ENCODE data around the gene ARHGEF3.

Gene ARHGEF3

DNA sequence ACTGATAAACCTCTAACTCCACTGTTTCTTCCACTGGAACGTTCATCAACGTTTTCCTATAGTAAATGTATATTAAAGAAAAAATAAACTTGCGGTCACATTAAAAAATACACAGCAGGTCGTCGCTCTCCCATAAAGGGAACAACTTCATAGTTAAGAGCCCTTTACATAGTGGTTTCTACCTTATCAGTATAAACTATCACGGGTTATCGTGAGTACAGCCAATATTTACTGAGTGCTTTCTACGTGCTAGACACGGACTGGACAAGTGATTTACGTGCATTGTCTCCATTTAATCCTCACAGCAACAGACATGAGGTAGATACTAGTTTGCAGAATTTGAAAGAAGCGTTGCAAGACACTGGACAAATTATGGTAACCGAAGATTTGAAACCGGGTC, 117.7 kb downstream of the ARHGEF3 start:
- no peak overlapping the region for H3K4me3 ChIP-seq (replicated peaks; ENCODE audit: low read depth, low read length)
- DNase-seq (ENCODE audit: extremely low read depth, low read depth), result no peak
- TF ChIP-seq, protein P1, sequence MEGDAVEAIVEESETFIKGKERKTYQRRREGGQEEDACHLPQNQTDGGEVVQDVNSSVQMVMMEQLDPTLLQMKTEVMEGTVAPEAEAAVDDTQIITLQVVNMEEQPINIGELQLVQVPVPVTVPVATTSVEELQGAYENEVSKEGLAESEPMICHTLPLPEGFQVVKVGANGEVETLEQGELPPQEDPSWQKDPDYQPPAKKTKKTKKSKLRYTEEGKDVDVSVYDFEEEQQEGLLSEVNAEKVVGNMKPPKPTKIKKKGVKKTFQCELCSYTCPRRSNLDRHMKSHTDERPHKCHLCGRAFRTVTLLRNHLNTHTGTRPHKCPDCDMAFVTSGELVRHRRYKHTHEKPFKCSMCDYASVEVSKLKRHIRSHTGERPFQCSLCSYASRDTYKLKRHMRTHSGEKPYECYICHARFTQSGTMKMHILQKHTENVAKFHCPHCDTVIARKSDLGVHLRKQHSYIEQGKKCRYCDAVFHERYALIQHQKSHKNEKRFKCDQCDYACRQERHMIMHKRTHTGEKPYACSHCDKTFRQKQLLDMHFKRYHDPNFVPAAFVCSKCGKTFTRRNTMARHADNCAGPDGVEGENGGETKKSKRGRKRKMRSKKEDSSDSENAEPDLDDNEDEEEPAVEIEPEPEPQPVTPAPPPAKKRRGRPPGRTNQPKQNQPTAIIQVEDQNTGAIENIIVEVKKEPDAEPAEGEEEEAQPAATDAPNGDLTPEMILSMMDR (IDR thresholded peaks at IDR 0.05; ENCODE audit: low read depth, low read length, missing control alignments), result no peak

DNA sequence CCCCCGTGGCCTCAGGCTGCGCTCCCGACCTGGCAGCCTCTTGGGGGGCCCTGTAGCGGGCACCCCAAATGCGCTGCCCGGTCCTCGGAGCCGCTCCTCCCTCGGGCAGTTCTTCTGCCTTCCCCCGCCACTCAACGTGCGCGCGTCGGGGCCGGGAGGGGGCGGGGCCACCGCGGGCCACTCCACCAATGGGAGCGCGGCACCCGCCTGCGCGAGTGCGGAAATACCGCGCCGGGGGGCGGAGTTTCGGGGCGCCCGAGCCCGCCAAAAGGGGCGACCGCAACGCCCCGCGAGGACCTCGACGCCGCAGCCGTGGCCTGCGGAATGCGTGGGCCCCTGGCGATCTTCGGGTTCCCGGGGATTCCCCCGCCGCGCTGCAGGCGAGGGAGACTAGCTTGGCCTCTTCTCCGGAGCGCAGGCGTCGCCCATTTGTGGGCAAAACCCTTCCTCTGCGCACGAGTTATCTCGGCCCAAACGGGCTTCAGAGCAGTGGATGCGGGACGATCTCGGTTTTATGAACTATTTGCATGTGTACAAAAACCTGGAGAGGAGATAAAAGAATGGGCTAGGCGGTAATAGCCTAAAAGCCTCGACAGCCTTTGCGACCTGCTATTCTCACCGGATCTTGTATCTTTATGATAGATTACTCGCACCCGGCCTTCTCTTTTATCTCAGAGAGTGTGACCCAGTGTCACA, 118.5 kb downstream of the ARHGEF3 start, which contains the start of gene TASOR:
Gene TASOR, minus strand, starts transcription at position 144 of the 696 bp plus-strand sequence. CDS start 259 bp downstream, outside the sequence.
- H3K4me3 ChIP-seq (replicated peaks; ENCODE audit: low read depth, low read length), result peak within 1 kb of the TSS; percentile 54
- peak; percentile 27 for DNase-seq (ENCODE audit: extremely low read depth, low read depth)
- TF ChIP-seq, protein P1 (IDR thresholded peaks at IDR 0.05; ENCODE audit: low read depth, low read length, missing control alignments), result no peak

DNA sequence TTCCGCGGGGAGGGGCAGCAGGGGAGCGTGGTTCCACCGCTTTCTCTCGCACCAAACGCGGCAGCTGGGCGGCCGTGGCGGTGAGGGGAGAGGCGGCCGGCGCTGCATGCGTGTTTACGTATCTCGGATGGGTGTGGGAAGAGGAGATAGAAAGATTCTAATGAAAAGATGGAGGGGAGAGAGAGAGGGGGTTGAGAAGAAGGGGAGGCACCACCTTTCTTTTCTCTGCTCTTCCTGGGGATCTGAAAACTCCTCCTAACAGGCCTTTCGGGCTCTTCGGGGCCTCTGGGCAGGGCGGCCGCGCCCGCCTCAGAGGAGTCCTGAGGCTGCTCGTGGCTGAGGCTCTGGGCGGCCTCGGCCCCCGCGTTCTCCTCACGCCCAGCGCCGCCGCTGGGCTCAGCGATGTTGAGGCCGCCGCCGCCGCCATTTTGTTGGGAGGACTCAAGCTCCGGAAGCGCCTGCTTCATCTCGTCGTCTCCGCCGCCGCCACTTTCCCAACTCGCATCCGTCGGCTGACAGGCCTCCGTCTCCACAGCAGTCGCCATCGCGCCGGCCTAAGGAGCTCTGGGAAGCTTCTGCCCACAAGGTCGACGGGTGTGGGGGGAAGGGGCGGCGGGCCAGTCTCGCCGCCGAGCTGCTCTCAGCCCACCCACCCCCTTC, 119.2 kb downstream of the ARHGEF3 start:
- peak overlapping the region; percentile 54 for H3K4me3 ChIP-seq (replicated peaks; ENCODE audit: low read depth, low read length)
- DNase-seq (ENCODE audit: extremely low read depth, low read depth), result peak; percentile 30
- TF ChIP-seq, protein P1 (IDR thresholded peaks at IDR 0.05; ENCODE audit: low read depth, low read length, missing control alignments), result no peak

DNA sequence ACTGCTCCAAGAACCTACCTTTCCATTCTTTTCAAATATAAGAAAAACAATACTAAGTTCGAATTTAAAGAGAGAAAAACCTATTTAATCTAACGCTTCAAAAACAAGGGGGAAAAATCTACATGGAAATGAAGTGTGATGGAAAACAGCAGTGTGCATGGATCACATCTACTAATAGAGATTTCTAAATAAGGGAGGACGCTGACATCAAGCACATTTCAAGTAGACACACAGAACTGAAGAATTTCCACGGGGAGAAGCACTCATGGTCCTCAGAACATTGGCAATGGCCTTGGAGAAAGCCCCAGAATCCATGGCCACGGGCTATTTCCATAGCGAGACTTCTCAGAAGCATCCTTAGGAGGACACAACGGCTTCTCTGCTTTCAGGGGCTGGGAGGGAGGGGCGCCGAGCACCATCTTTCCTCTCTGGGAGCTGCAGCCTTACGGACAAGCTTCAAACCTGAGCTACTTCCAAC, 119.7 kb downstream of the ARHGEF3 start:
- DNase-seq (ENCODE audit: extremely low read depth, low read depth), result no peak
- H3K4me3 ChIP-seq (replicated peaks; ENCODE audit: low read depth, low read length), result peak overlapping the region; percentile 54
- TF ChIP-seq, protein P1 (IDR thresholded peaks at IDR 0.05; ENCODE audit: low read depth, low read length, missing control alignments), result no peak

DNA sequence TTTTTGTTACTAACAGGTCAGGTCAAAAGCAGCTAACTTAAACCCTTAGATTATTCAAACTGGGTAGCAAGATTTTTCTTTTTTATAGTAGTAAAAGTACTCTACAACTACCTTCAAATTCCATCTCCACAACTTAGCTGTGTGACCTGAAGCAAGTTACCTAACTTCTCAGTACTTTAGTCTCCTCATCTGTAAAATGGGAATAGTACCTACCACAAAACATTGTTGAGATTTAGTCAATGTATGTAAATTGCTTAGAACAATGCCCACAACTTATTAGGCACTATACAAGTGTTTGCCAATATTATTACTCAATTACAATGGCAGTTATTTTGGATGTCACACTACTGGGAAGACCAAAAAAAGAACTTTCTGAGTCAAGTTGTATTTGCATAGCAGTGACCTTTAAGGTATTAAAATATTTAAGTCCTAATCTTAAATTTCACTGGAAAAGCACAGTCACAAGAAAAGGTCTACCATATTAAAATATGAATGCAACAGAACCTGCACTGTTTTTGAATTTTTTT, 121.6 kb downstream of the ARHGEF3 start:
- no peak for DNase-seq (ENCODE audit: extremely low read depth, low read depth)
- no peak overlapping the region for H3K4me3 ChIP-seq (replicated peaks; ENCODE audit: low read depth, low read length)
- TF ChIP-seq, protein P1 (IDR thresholded peaks at IDR 0.05; ENCODE audit: low read depth, low read length, missing control alignments), result no peak
